HG03354 (cell line): ENCODE results near the gene ZNF789.
"Not testable (repeated sequence)": the region's sequence is repeated elsewhere in the genome, so short reads cannot be mapped to it uniquely, and the experiment has no call there.

ENCODE experiments used
- ATAC-seq: cut with Tn5 transposase; IDR thresholded peaks from one replicate; pipeline ENCODE4 v1.9.1; 2021; ENCODE audit warnings: mild to moderate bottlenecking; ENCODE audit not compliant: unreplicated experiment, poor library complexity, severe bottlenecking

Gene ZNF789

GRCh38 chr7:99472561-99473314 is at the start of gene ZNF789:
Gene ZNF789, plus strand, starts transcription at chr7:99472890. Its CDS starts 3,567 bp downstream, at chr7:99476457.
- ATAC-seq = peak; percentile 95

GRCh38 chr7:99424932-99425730 is 47.6 kb upstream of the ZNF789 start:
- no peak for ATAC-seq

- no peak for ATAC-seq
Observed at GRCh38 chr7:99428972-99429566, 43.6 kb upstream of the ZNF789 start.

- no peak for ATAC-seq
Observed at GRCh38 chr7:99429756-99430155, 42.9 kb upstream of the ZNF789 start.

- ATAC-seq = not testable (repeated sequence)
Observed at GRCh38 chr7:99431756-99432540, 40.7 kb upstream of the ZNF789 start.

GRCh38 chr7:99433158-99433557 is 39.5 kb upstream of the ZNF789 start:
- ATAC-seq = no peak

- peak; percentile 18 for ATAC-seq
Observed at GRCh38 chr7:99437946-99438572, 34.6 kb upstream of the ZNF789 start.

GRCh38 chr7:99438573-99439480 is 33.9 kb upstream of the ZNF789 start, which contains the start of the genes CPSF4 and PTCD1:
Gene CPSF4, plus strand, starts transcription at chr7:99438943. Its CDS starts 140 bp downstream, at chr7:99439083.
Gene PTCD1, minus strand, starts transcription at chr7:99438798. Its CDS starts 3,556 bp downstream, at chr7:99435242.
- ATAC-seq = peak; percentile 93

- no peak for ATAC-seq
Observed at GRCh38 chr7:99440195-99440594, 32.5 kb upstream of the ZNF789 start.

GRCh38 chr7:99446096-99446495 is 26.6 kb upstream of the ZNF789 start:
- ATAC-seq = no peak

- no peak for ATAC-seq
Observed at GRCh38 chr7:99447943-99448342, 24.7 kb upstream of the ZNF789 start.

- no peak for ATAC-seq
Observed at GRCh38 chr7:99448855-99449254, 23.8 kb upstream of the ZNF789 start.

- no peak for ATAC-seq
Observed at GRCh38 chr7:99449326-99449725, 23.4 kb upstream of the ZNF789 start.

- no peak for ATAC-seq
Observed at GRCh38 chr7:99451936-99452335, 20.8 kb upstream of the ZNF789 start.

GRCh38 chr7:99452541-99452940 is 20.1 kb upstream of the ZNF789 start:
- ATAC-seq = no peak

GRCh38 chr7:99453105-99453504 is 19.6 kb upstream of the ZNF789 start:
- ATAC-seq = no peak

- no peak for ATAC-seq
Observed at GRCh38 chr7:99455874-99456273, 16.8 kb upstream of the ZNF789 start.

GRCh38 chr7:99456288-99456687 is 16.4 kb upstream of the ZNF789 start:
- no peak for ATAC-seq
